Natural killer cell (primary cell): ENCODE results near the gene ITGA7. TPM values are rescaled to one million over a fixed set of nuclear protein-coding genes. Genes with fewer than 3 reads are reported as not detected.

Experiments
- ATAC-seq, 3 donors: fragments of 150-1000 bp in 2 of 3; fragments of 200-7000 bp in 1 of 3; cut with Tn5 transposase; 1 replicate in 1 of 3; 2 replicates in 2 of 3; pipeline ENCODE4 v1.10.0; 2021; ENCODE audit warnings: mild to moderate bottlenecking in 2 of 3, moderate library complexity in 2 of 3
- DNase-seq, 2 donors: peaks; one replicate each; pipeline versions ENCODE4 v3.0.0 to v3.0.0-alpha.2; 2013 to 2021; ENCODE audit warnings: mixed read lengths in 1 of 2
- H3K27ac ChIP-seq: one replicate; pipeline ENCODE4 v1.5.1; 2013; ENCODE audit warnings: mild to moderate bottlenecking, low read length
- H3K27me3 ChIP-seq: one replicate; pipeline ENCODE4 v1.6.1; 2013; ENCODE audit warnings: low read length; ENCODE audit not compliant: control insufficient read depth, insufficient read depth
- H3K36me3 ChIP-seq: one replicate; pipeline ENCODE4 v1.6.1; 2013; ENCODE audit warnings: low read length; ENCODE audit not compliant: control insufficient read depth, insufficient read depth
- H3K4me1 ChIP-seq: one replicate; pipeline ENCODE4 v1.6.1; 2013; ENCODE audit warnings: low read length; ENCODE audit not compliant: control insufficient read depth, insufficient read depth
- H3K4me3 ChIP-seq: one replicate; pipeline ENCODE4 v1.5.1; 2013; ENCODE audit warnings: low read length
- H3K9me3 ChIP-seq: one replicate; pipeline ENCODE4 v1.6.1; 2013; ENCODE audit warnings: low read length; ENCODE audit not compliant: control insufficient read depth, insufficient read depth
- H3K27ac Mint-ChIP-seq, 2 donors: one replicate each; pipeline ENCODE4 v1.8.0; 2022; ENCODE audit warnings: mild to moderate bottlenecking in 2 of 2, mixed read lengths in 2 of 2, moderate library complexity in 1 of 2
- H3K27me3 Mint-ChIP-seq, 2 donors: one replicate each; pipeline ENCODE4 v1.8.0; 2022; ENCODE audit warnings: low read depth in 2 of 2, mixed read lengths in 2 of 2
- H3K36me3 Mint-ChIP-seq: one replicate; pipeline ENCODE4 v1.8.0; 2022; ENCODE audit warnings: mixed read lengths
- H3K4me1 Mint-ChIP-seq, 2 donors: one replicate each; pipeline ENCODE4 v1.8.0; 2022; ENCODE audit warnings: mixed read lengths in 2 of 2
- H3K4me3 Mint-ChIP-seq: one replicate; pipeline ENCODE4 v1.8.0; 2022; ENCODE audit warnings: mild to moderate bottlenecking, moderate library complexity, mixed read lengths
- H3K9me3 Mint-ChIP-seq, 2 donors: one replicate each; pipeline ENCODE4 v1.8.0; 2022; ENCODE audit warnings: mixed read lengths in 2 of 2
- CTCF ChIP-seq: fragments of 200-600 bp; IDR thresholded peaks from one replicate; pipeline ENCODE4 v1.8.0; 2022; ENCODE audit warnings: antibody characterized with exemption
- WGBS: methylation state at CpG from one replicate; pipeline ENCODE4 v1.1.7; 2013; ENCODE audit warnings: missing lambda C conversion rate; ENCODE audit not compliant: insufficient coverage; 5-methylcytosine and 5-hydroxymethylcytosine counted together
- intact Hi-C: fragments of 100-400 bp; cut with micrococcal nuclease; formaldehyde crosslinking; loops from one replicate; pipeline ENCODE4 v1.14.2; 2022
- total RNA-seq, 4 donors: library from RNA; stranded (reverse); fragments of 120-200 nt in 1 of 4; gene quantifications; one replicate each; pipeline versions ENCODE4 v1.2.3 to v1.2.4, GENCODE V29; 2013 to 2022

Gene ITGA7
- total RNA-seq, 3 donors from 2014 or later (not counting 1 experiment from before 2014, with no cell fraction given) = 2.8 to 4.6 (median 4.3) TPM

- no peak for TF ChIP-seq CTCF
- 86% methylated on average over 9 of the region's 9 CpGs for WGBS
- no peaks in the 10 kb centered on the region for H3K36me3 Mint-ChIP-seq
- no peak overlapping the region for H3K27ac Mint-ChIP-seq
- Histone ChIP-seq H3K4me3 (no peak overlapping the region), H3K4me1 (no peaks in the 10 kb centered on the region), H3K27ac (no peak overlapping the region), H3K27me3 (no peaks in the 10 kb centered on the region), H3K36me3 (no peaks in the 10 kb centered on the region), H3K9me3 (no peaks in the 10 kb centered on the region)
- intact Hi-C loops = no loop called here
- DNase-seq (peak in 1 of 2 donors; percentile 32), ATAC-seq (peak in 1 of 3 donors; percentile 37)
- H3K4me3 Mint-ChIP-seq = no peak overlapping the region
- no peaks in the 10 kb centered on the region for H3K9me3 Mint-ChIP-seq
- H3K27me3 Mint-ChIP-seq = peaks cover 3 to 17% of the 10 kb centered on the region in 2 donors
- H3K4me1 Mint-ChIP-seq = peaks cover 4 to 5% of the 10 kb centered on the region in 2 donors
Observed at GRCh38 chr12:55659486-55660385, 48.0 kb downstream of the ITGA7 start.

- H3K27ac ChIP-seq = no peak overlapping the region
- H3K9me3 Mint-ChIP-seq = no peaks in the 10 kb centered on the region
- no peaks in the 10 kb centered on the region for H3K4me1 ChIP-seq
- no peak for ATAC-seq
- H3K4me3 ChIP-seq = no peak overlapping the region
- H3K27ac Mint-ChIP-seq = no peak overlapping the region
- no peaks in the 10 kb centered on the region for H3K36me3 Mint-ChIP-seq
- intact Hi-C loops = no loop called here
- WGBS = 93% methylated on average over 3 of the region's 3 CpGs
- H3K4me3 Mint-ChIP-seq = no peak overlapping the region
- TF ChIP-seq CTCF = no peak
- H3K27me3 Mint-ChIP-seq = peaks cover 3 to 17% of the 10 kb centered on the region in 2 donors
- no peak for DNase-seq
- peaks cover 4 to 5% of the 10 kb centered on the region in 2 donors for H3K4me1 Mint-ChIP-seq
- H3K9me3 ChIP-seq = no peaks in the 10 kb centered on the region
- H3K36me3 ChIP-seq = no peaks in the 10 kb centered on the region
- H3K27me3 ChIP-seq = no peaks in the 10 kb centered on the region
Observed at GRCh38 chr12:55658635-55659391, 48.9 kb downstream of the ITGA7 start.

- TF ChIP-seq CTCF = no peak
- Histone ChIP-seq H3K36me3 (no peaks in the 10 kb centered on the region), H3K4me1 (no peaks in the 10 kb centered on the region), H3K27ac (no peak overlapping the region), H3K9me3 (no peaks in the 10 kb centered on the region), H3K27me3 (no peaks in the 10 kb centered on the region), H3K4me3 (no peak overlapping the region)
- intact Hi-C loops = no loop called here
- ATAC-seq (no peak), DNase-seq (no peak)
- H3K4me1 Mint-ChIP-seq = peaks cover 4 to 5% of the 10 kb centered on the region in 2 donors
- no peak overlapping the region for H3K27ac Mint-ChIP-seq
- no peaks in the 10 kb centered on the region for H3K36me3 Mint-ChIP-seq
- H3K9me3 Mint-ChIP-seq = no peaks in the 10 kb centered on the region
- H3K4me3 Mint-ChIP-seq = no peak overlapping the region
- peaks cover 3 to 17% of the 10 kb centered on the region in 2 donors for H3K27me3 Mint-ChIP-seq
- WGBS = 91% methylated on average over 6 of the region's 6 CpGs
Observed at GRCh38 chr12:55658212-55658611, 49.5 kb downstream of the ITGA7 start.
